ENCODE data around the gene ZNF598. TPM values are rescaled to one million over a fixed set of nuclear protein-coding genes. Genes with fewer than 3 reads are reported as not detected.

ZNF598 gene
- total RNA-seq, 1 experiment from 2014 or later: 85.7 TPM

DNA sequence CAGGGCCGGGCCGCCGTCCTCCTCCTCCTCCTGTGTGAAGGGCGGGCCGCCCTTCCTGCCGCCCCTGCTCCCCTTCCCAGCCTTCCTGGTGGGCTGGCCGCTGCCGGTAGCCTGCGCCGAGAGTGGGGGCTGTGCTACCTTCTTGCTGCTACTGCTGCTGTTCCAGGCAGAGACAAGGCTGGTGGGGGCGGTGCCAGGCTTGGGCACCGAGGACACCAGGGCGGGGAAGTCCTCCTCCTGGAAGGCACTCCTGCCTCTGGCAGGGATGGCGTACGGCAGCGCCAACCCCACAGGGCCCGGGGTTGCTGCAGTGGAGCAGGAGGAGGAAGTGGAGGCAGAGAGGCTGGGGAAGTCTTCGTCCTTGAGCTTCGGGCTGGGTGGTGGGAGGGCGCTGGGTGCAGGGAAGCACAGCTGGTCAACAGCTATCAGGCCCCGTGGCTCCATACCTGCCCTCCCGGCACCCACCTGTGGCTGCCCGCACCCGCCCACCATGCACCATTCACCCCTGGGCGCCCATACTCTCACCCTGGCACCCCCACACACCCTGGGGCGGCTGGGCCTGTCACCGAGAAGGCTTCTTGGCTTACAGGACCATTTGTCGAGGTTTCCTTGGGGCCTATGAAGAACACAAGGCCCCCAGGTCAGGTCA is 9.6 kb downstream of the ZNF598 start:
- DNase-seq (ENCODE audit: low read depth, low spot score) (no peak), ATAC-seq (no peak)
- Histone ChIP-seq H3K36me3 (ENCODE audit: control insufficient read depth, insufficient read depth, low read length) (peaks cover 6% of the 10 kb centered on the region; the same call in 1 of the 2 replicates), H3K9me3 (ENCODE audit: control insufficient read depth, insufficient read depth, low read depth, low read length) (no peaks in the 10 kb centered on the region), H3K4me3 (ENCODE audit: low read depth in 2 of 2, low read length in 2 of 2) (no peak overlapping the region), H3K27me3 (ENCODE audit: control insufficient read depth, insufficient read depth, low read length) (no peaks in the 10 kb centered on the region), H3K27ac (ENCODE audit: low read length) (no peak overlapping the region), H3K4me1 (ENCODE audit: control insufficient read depth, insufficient read depth, low read length) (peaks cover 11% of the 10 kb centered on the region)
- CTCF ChIA-PET: no interaction called here
- in situ Hi-C loops (cut with HindIII; ENCODE audit: low pct_unique_long_range_greater_than_20kb, low sequenced_read_pairs) (no loop called here), intact Hi-C loops (cut with micrococcal nuclease; ENCODE audit: unreplicated experiment) (no loop called here)
- BruUV-seq (replicated peaks): no TSS peak
- POLR2A ChIA-PET: no interaction called here
- TF ChIP-seq TCF7L2 (IDR thresholded peaks at IDR 0.05; ENCODE audit: low read depth, low read length) (no peak), POLR2AphosphoS5 (IDR thresholded peaks at IDR 0.05; ENCODE audit: low read depth, low read length) (no peak), SIN3A (IDR thresholded peaks at IDR 0.05; ENCODE audit: borderline replicate concordance, insufficient read depth, low read depth, low read length) (no peak)
- TF ChIP-seq, protein P1, sequence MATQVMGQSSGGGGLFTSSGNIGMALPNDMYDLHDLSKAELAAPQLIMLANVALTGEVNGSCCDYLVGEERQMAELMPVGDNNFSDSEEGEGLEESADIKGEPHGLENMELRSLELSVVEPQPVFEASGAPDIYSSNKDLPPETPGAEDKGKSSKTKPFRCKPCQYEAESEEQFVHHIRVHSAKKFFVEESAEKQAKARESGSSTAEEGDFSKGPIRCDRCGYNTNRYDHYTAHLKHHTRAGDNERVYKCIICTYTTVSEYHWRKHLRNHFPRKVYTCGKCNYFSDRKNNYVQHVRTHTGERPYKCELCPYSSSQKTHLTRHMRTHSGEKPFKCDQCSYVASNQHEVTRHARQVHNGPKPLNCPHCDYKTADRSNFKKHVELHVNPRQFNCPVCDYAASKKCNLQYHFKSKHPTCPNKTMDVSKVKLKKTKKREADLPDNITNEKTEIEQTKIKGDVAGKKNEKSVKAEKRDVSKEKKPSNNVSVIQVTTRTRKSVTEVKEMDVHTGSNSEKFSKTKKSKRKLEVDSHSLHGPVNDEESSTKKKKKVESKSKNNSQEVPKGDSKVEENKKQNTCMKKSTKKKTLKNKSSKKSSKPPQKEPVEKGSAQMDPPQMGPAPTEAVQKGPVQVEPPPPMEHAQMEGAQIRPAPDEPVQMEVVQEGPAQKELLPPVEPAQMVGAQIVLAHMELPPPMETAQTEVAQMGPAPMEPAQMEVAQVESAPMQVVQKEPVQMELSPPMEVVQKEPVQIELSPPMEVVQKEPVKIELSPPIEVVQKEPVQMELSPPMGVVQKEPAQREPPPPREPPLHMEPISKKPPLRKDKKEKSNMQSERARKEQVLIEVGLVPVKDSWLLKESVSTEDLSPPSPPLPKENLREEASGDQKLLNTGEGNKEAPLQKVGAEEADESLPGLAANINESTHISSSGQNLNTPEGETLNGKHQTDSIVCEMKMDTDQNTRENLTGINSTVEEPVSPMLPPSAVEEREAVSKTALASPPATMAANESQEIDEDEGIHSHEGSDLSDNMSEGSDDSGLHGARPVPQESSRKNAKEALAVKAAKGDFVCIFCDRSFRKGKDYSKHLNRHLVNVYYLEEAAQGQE (IDR thresholded peaks at IDR 0.05; ENCODE audit: insufficient read depth in 1 of 2, low read depth in 2 of 2, low read length in 1 of 2): no peak
- TF ChIP-seq, protein P2, sequence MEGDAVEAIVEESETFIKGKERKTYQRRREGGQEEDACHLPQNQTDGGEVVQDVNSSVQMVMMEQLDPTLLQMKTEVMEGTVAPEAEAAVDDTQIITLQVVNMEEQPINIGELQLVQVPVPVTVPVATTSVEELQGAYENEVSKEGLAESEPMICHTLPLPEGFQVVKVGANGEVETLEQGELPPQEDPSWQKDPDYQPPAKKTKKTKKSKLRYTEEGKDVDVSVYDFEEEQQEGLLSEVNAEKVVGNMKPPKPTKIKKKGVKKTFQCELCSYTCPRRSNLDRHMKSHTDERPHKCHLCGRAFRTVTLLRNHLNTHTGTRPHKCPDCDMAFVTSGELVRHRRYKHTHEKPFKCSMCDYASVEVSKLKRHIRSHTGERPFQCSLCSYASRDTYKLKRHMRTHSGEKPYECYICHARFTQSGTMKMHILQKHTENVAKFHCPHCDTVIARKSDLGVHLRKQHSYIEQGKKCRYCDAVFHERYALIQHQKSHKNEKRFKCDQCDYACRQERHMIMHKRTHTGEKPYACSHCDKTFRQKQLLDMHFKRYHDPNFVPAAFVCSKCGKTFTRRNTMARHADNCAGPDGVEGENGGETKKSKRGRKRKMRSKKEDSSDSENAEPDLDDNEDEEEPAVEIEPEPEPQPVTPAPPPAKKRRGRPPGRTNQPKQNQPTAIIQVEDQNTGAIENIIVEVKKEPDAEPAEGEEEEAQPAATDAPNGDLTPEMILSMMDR (IDR thresholded peaks at IDR 0.05): no peak

DNA sequence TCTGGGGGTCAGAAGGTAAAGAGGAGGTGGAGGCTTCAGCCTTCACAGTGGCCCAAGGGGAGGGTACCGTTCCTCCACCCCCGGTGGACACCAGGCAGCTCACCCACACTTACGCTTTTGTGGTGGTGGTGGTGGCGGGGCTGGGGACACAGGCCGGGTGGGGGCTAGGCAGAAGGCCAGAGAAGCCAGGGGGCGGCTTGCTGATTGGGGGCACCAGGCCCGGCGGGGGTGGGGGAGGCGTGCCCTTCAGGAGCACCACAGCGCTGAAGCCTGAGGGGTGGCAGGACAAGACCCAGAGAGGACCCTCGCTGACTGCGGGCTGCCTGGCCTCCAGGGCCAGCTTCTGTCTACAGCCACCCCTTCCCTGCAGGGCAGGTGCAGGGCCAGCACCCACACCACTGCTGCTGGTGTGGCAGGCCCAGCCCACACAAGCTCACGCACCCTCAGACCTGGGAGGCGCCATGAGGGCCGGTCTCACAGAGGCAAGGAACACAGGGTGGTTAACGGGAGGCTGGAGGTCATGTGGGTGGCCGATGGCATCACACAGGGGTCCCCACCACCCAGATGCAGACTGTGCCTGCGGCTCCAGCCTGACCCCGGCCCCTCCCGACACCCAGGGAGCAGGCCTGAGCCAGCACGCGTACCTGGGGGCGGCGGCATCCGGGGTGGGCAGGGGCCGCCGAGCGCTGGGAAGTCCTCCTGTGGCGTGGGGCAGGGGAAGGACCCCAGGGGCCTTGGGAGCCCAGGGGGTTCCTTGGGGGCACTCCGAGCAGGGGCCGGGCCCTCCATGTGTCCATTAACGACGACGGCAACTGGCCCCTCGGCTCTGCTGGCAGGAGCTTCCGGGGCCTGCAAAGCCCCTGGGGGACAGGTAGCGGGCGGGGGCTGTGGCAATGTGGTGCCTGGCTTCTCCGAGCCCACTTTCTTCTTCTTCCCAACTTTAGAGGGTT is 10.5 kb downstream of the ZNF598 start:
- Histone ChIP-seq H3K27ac (ENCODE audit: low read length) (no peak overlapping the region), H3K4me3 (ENCODE audit: low read depth in 2 of 2, low read length in 2 of 2) (no peak overlapping the region), H3K9me3 (ENCODE audit: control insufficient read depth, insufficient read depth, low read depth, low read length) (no peaks in the 10 kb centered on the region), H3K4me1 (ENCODE audit: control insufficient read depth, insufficient read depth, low read length) (peaks cover 2% of the 10 kb centered on the region), H3K27me3 (ENCODE audit: control insufficient read depth, insufficient read depth, low read length) (no peaks in the 10 kb centered on the region), H3K36me3 (ENCODE audit: control insufficient read depth, insufficient read depth, low read length) (peaks cover 6% of the 10 kb centered on the region; the same call in 1 of the 2 replicates)
- intact Hi-C loops (cut with micrococcal nuclease; ENCODE audit: unreplicated experiment): no loop called here
- ChIA-PET CTCF (no interaction called here), POLR2A (no interaction called here)
- DNase-seq (ENCODE audit: low read depth, low spot score) (no peak), ATAC-seq (no peak)
- TF ChIP-seq POLR2AphosphoS5 (IDR thresholded peaks at IDR 0.05; ENCODE audit: low read depth, low read length) (no peak), SIN3A (IDR thresholded peaks at IDR 0.05; ENCODE audit: borderline replicate concordance, insufficient read depth, low read depth, low read length) (no peak), TCF7L2 (IDR thresholded peaks at IDR 0.05; ENCODE audit: low read depth, low read length) (no peak)
- TF ChIP-seq, protein P1 (IDR thresholded peaks at IDR 0.05; ENCODE audit: insufficient read depth in 1 of 2, low read depth in 2 of 2, low read length in 1 of 2): no peak
- TF ChIP-seq, protein P2 (IDR thresholded peaks at IDR 0.05): no peak
- BruUV-seq (replicated peaks): no TSS peak
- in situ Hi-C loops (cut with HindIII; ENCODE audit: low pct_unique_long_range_greater_than_20kb, low sequenced_read_pairs): no loop called here
